ENCODE results near the gene TNIK.

The TNIK gene

GRCh38 chr3:171346582-171347300 lies 113.5 kb downstream of the TNIK start:
- TF ChIP-seq MAX (IDR thresholded peaks at IDR 0.05; ENCODE audit: low read depth, low read length) = no peak
- TF ChIP-seq CTCF (IDR thresholded peaks at IDR 0.05; ENCODE audit: low read depth, low read length) = no peak
- TF ChIP-seq POLR2A (IDR thresholded peaks at IDR 0.05; ENCODE audit: extremely low read depth, insufficient read length) = no peak
- no peak for TF ChIP-seq MYC (IDR thresholded peaks at IDR 0.05; ENCODE audit: low read depth, low read length)
- DNase-seq (ENCODE audit: low read depth) = peak; percentile 78
- H3K4me3 ChIP-seq (ENCODE audit: low read depth, low read length) = no peak overlapping the region

DNA sequence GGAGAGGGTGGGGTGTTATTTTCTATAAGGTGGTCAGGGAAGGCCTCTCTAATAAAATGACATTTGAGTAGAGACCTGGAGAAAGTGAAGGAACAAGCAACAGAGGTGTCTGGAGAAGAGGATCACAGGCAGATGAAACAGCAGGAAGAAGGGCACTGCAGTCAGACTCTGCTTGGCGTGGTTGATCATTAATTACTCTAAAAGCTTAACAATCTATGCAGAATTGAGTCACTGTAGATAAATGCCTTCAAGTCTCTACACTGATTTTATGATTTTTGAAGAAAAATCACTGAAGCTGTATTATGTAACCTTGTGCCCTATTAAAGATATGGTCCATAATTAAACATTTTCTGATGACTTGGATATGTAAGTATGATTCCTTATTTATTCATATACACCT lies 114.2 kb downstream of the TNIK start:
- no peak for DNase-seq (ENCODE audit: low read depth)
- H3K4me3 ChIP-seq (ENCODE audit: low read depth, low read length) = no peak overlapping the region
- TF ChIP-seq POLR2A (IDR thresholded peaks at IDR 0.05; ENCODE audit: extremely low read depth, insufficient read length) (no peak), CTCF (IDR thresholded peaks at IDR 0.05; ENCODE audit: low read depth, low read length) (no peak), MAX (IDR thresholded peaks at IDR 0.05; ENCODE audit: low read depth, low read length) (no peak), MYC (IDR thresholded peaks at IDR 0.05; ENCODE audit: low read depth, low read length) (no peak)

DNA sequence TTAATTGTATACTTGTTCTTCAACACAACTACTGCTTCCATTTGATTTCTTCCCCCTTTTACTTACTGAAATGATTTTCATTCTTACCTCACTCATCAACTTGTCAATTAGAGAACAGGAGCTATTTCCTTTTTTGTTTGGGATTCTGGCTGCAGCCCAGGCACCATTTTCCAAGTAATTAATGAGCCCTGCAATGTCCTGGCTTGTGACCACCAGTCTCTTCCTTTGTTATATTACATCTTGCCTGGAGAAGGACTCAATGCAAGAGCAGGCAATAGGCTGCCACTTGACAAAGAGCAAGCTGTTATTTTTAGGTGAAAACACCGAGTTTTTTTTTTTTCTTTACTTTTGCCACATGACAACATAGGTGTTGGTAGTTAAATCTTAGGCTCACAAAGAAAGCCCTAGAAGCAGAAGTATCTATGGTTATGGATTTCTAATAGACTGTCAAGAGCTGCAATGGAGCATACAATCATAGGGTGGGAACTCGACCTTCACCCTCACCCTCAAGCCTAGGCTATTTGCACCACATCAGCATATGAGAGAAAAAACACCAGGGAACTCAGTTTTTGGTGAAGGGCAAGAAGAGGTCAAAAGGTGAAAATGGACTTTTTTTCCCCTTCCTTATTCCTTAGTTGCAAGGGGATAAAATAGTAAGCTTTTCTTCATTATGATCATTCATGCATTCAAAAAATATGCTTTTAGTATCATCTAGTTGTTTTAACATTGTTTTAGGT lies 114.9 kb downstream of the TNIK start:
- DNase-seq (ENCODE audit: low read depth) = no peak
- TF ChIP-seq CTCF (IDR thresholded peaks at IDR 0.05; ENCODE audit: low read depth, low read length) = no peak
- TF ChIP-seq POLR2A (IDR thresholded peaks at IDR 0.05; ENCODE audit: extremely low read depth, insufficient read length) = no peak
- no peak for TF ChIP-seq MYC (IDR thresholded peaks at IDR 0.05; ENCODE audit: low read depth, low read length)
- no peak for TF ChIP-seq MAX (IDR thresholded peaks at IDR 0.05; ENCODE audit: low read depth, low read length)
- no peak overlapping the region for H3K4me3 ChIP-seq (ENCODE audit: low read depth, low read length)

DNA sequence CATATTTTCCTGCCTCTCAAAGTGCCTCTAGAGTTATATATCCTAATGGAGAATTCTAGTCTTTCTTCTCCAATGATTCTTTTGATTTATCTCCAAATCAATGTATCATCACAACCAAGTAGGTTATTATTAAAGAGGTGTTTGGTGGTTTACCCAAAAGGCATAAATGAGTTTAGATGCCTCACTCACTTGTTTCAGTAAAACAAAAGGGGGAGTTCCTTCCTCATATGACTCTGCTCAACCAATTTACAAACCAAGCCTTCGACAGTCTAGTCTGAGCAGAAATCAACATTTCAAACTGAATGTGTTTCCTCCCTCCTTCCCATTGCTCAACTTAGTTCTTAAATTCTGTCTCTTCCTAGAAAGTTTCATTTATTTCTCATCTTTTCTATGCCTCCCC lies 116.5 kb downstream of the TNIK start:
- no peak overlapping the region for H3K4me3 ChIP-seq (ENCODE audit: low read depth, low read length)
- DNase-seq (ENCODE audit: low read depth) = no peak
- no peak for TF ChIP-seq POLR2A (IDR thresholded peaks at IDR 0.05; ENCODE audit: extremely low read depth, insufficient read length)
- TF ChIP-seq CTCF (IDR thresholded peaks at IDR 0.05; ENCODE audit: low read depth, low read length) = no peak
- TF ChIP-seq MAX (IDR thresholded peaks at IDR 0.05; ENCODE audit: low read depth, low read length) = no peak
- TF ChIP-seq MYC (IDR thresholded peaks at IDR 0.05; ENCODE audit: low read depth, low read length) = no peak

DNA sequence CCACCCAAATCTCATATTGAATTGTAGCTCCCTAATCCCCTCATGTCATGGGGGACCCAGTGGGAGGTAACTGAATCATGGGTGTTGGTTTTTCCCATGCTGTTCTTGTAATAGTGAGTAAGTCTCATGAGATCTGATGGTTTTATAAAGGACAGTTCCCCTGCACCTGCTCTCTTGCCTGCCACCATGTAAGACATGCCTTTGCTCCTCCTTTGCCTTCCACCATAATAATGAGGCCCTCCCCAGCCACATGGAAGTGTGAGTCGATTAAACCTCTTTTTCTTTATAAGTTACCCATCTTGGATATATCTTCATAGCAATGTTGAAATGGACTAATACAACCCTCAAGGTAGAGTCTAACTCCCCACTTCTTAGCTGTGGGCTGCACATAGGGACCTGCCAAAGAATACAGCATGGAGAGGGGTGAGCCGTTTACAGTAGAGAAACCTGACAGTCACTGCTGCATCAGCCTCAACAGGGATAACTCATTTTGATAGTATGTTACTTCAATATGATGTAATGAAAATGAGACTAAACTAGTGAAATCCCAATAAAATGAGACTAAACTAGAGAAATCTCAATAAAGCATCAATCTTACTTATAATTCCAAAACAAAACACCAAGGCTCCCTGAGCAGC lies 117.3 kb downstream of the TNIK start:
- TF ChIP-seq POLR2A (IDR thresholded peaks at IDR 0.05; ENCODE audit: extremely low read depth, insufficient read length) = no peak
- TF ChIP-seq CTCF (IDR thresholded peaks at IDR 0.05; ENCODE audit: low read depth, low read length) = no peak
- TF ChIP-seq MAX (IDR thresholded peaks at IDR 0.05; ENCODE audit: low read depth, low read length) = no peak
- no peak for TF ChIP-seq MYC (IDR thresholded peaks at IDR 0.05; ENCODE audit: low read depth, low read length)
- H3K4me3 ChIP-seq (ENCODE audit: low read depth, low read length) = no peak overlapping the region
- no peak for DNase-seq (ENCODE audit: low read depth)

All from NB4 (cell line).